Measurements from ENCODE around the gene FTO.

GRCh38 chr16:53912155-53912554 lies 208.2 kb downstream of the FTO start:
- TF ChIP-seq CTCF (conservative IDR thresholded peaks at IDR 0.05 in 1 of 2, IDR thresholded peaks at IDR 0.05 in 1 of 2; ENCODE audit: extremely low read depth in 1 of 2, insufficient read depth in 1 of 2, low read depth in 1 of 2, low read length in 2 of 2) (no peak), EZH2 (IDR thresholded peaks at IDR 0.05; ENCODE audit: borderline replicate concordance, low read length) (no peak)

Measured in mammary epithelial cell (primary cell).